HG03439 (cell line): Measurements from ENCODE around the gene OR5M8.

Source experiments
- ATAC-seq: cut with Tn5 transposase; IDR thresholded peaks from one replicate; pipeline ENCODE4 v1.9.1; 2021; ENCODE audit warnings: mild to moderate bottlenecking, moderate library complexity; ENCODE audit not compliant: unreplicated experiment

The OR5M8 gene

GRCh38 chr11:56491270-56491669, at the start of gene OR5M8:
Gene OR5M8, minus strand, starts transcription at chr11:56491370. Its CDS starts 0 bp downstream, at chr11:56491370.
- ATAC-seq, result no peak

GRCh38 chr11:56533054-56533740, 42.0 kb upstream of the OR5M8 start:
- no peak for ATAC-seq

- ATAC-seq, result no peak
Measured at GRCh38 chr11:56531856-56532255, 40.7 kb upstream of the OR5M8 start.

GRCh38 chr11:56522008-56522407, 30.8 kb upstream of the OR5M8 start:
- ATAC-seq, result no peak

GRCh38 chr11:56513280-56513679, 22.1 kb upstream of the OR5M8 start:
- ATAC-seq, result no peak

GRCh38 chr11:56509439-56509838, 18.3 kb upstream of the OR5M8 start:
- ATAC-seq, result no peak

- no peak for ATAC-seq
Measured at GRCh38 chr11:56497010-56497409, 5.8 kb upstream of the OR5M8 start.

GRCh38 chr11:56495117-56495516, 3.9 kb upstream of the OR5M8 start:
- ATAC-seq, result no peak

- ATAC-seq, result no peak
Measured at GRCh38 chr11:56486801-56487200, 4.4 kb downstream of the OR5M8 start.

- no peak for ATAC-seq
Measured at GRCh38 chr11:56474729-56475235, 16.4 kb downstream of the OR5M8 start.

- ATAC-seq, result no peak
Measured at GRCh38 chr11:56473252-56473651, 17.9 kb downstream of the OR5M8 start, which contains the start of gene OR5M3. Gene OR5M3, minus strand, starts transcription at chr11:56473352. Its CDS starts 2,855 bp downstream, at chr11:56470497.

- no peak for ATAC-seq
Measured at GRCh38 chr11:56457076-56457475, 34.1 kb downstream of the OR5M8 start.

GRCh38 chr11:56453521-56453920, 37.6 kb downstream of the OR5M8 start:
- no peak for ATAC-seq
